AG10803 (cell line): ENCODE measurements around the gene RABL2B.
A peak's percentile ranks its signal among the peaks of the same experiment; 100 is the strongest.
"Not testable (repeated sequence)": the region's sequence is repeated elsewhere in the genome, so short reads cannot be mapped to it uniquely, and the experiment has no call there.

ENCODE experiments used
- DNase-seq: peaks from one replicate; pipeline ENCODE4 v3.0.0; 2010; ENCODE audit warnings: low read depth
- H3K4me3 ChIP-seq: 2 replicates; pipeline ENCODE4 v1.5.1; 2011; ENCODE audit warnings: mild to moderate bottlenecking, low read length, control low read depth
- CTCF ChIP-seq: conservative IDR thresholded peaks from 2 replicates; pipeline ENCODE4 v1.5.1; 2011; ENCODE audit warnings: mild to moderate bottlenecking, low read length, control low read depth, inconsistent platforms

The RABL2B gene

GRCh38 chr22:50783033-50783879, at the start of gene RABL2B:
Gene RABL2B (minus strand): TSS chr22:50783636. CDS start chr22:50782294, 1,342 bp downstream.
- H3K4me3 ChIP-seq = peak within 1 kb of the TSS; percentile 64
- DNase-seq = peak; percentile 85

GRCh38 chr22:50786936-50787335, 3.5 kb upstream of the RABL2B start:
- not testable (repeated sequence) for H3K4me3 ChIP-seq, DNase-seq

GRCh38 chr22:50785289-50785688, 1.9 kb upstream of the RABL2B start:
- DNase-seq, H3K4me3 ChIP-seq: not testable (repeated sequence)

- H3K4me3 ChIP-seq = peak overlapping the region; percentile 63
These were observed 442 bp upstream of the RABL2B start for GRCh38 chr22:50783880-50784276.

GRCh38 chr22:50782253-50782652, 1.2 kb downstream of the RABL2B start:
- DNase-seq = not testable (repeated sequence)
- peak overlapping the region; percentile 33; the same call in 1 of the 2 replicates for H3K4me3 ChIP-seq

More at GRCh38 chr22:50783880-50784276, 442 bp upstream of the RABL2B start:
- DNase-seq = not testable (repeated sequence)

GRCh38 chr22:50780244-50780643, 3.2 kb downstream of the RABL2B start:
- not testable (repeated sequence) for H3K4me3 ChIP-seq, DNase-seq

- not testable (repeated sequence) for DNase-seq, H3K4me3 ChIP-seq
These were observed 5.8 kb downstream of the RABL2B start for GRCh38 chr22:50777631-50778030.

- not testable (repeated sequence) for H3K4me3 ChIP-seq
- DNase-seq = peak; percentile 19
- TF ChIP-seq CTCF = peak; percentile 45
These were observed 8.3 kb downstream of the RABL2B start for GRCh38 chr22:50775132-50775531.

GRCh38 chr22:50764288-50764687, 19.1 kb downstream of the RABL2B start:
- not testable (repeated sequence) for H3K4me3 ChIP-seq, DNase-seq

- not testable (repeated sequence) for H3K4me3 ChIP-seq, DNase-seq
These were observed 21.6 kb downstream of the RABL2B start for GRCh38 chr22:50761829-50762228.

- not testable (repeated sequence) for H3K4me3 ChIP-seq
- DNase-seq = peak; percentile 52
These were observed 23.7 kb downstream of the RABL2B start for GRCh38 chr22:50759597-50760341.

- DNase-seq = peak; percentile 6
- H3K4me3 ChIP-seq = peak overlapping the region; percentile 64
- peak; percentile 36 for TF ChIP-seq CTCF
These were observed 26.4 kb downstream of the RABL2B start for GRCh38 chr22:50756949-50757491.

GRCh38 chr22:50756406-50756805, 27.0 kb downstream of the RABL2B start:
- not testable (repeated sequence) for DNase-seq, H3K4me3 ChIP-seq

- DNase-seq, H3K4me3 ChIP-seq: not testable (repeated sequence)
These were observed 28.2 kb downstream of the RABL2B start for GRCh38 chr22:50755251-50755650.

- DNase-seq, H3K4me3 ChIP-seq: not testable (repeated sequence)
These were observed 33.9 kb downstream of the RABL2B start for GRCh38 chr22:50749302-50750074.

GRCh38 chr22:50748630-50749029, 34.8 kb downstream of the RABL2B start:
- H3K4me3 ChIP-seq, DNase-seq: not testable (repeated sequence)
